ENCODE results near the gene EFHB. TPM values are rescaled to one million over a fixed set of nuclear protein-coding genes. Genes with fewer than 3 reads are reported as not detected.
A peak's percentile ranks its signal among the peaks of the same experiment; 100 is the strongest.

The EFHB gene
- polyA plus RNA-seq (2011; rRNA removed), result 1.9 and 2.1 TPM in 2 replicates
- polyA plus RNA-seq (2012; cell fraction: cytosol; rRNA removed), result 0.52 and 0.67 TPM in 2 replicates
- 0.29 and 0.92 TPM in 2 replicates for polyA plus RNA-seq (2012; cell fraction: nucleus; rRNA removed)
- polyA plus RNA-seq (2017; fragmentation: RNase III; extraction: RNeasy Plus Mini Kit Qiagen cat#74134 plus additional on column Dnase treatment), result 2.1 to 2.8 TPM (median 2.7 TPM) in 3 replicates
- polyA minus RNA-seq (2011; rRNA and poly(A)+ RNA removed), result 1.4 and 1.7 TPM in 2 replicates

- Histone ChIP-seq H3K4me1 (peaks cover 18% of the 10 kb centered on the region; the same call in 2 of the 3 replicates), H3K9me3 (no peaks in the 10 kb centered on the region), H3K4me3 (no peak within 1 kb of the TSS), H3K4me2 (peak within 1 kb of the TSS; percentile 50), H3K27ac (peak within 1 kb of the TSS in 1 of 2 experiments; percentile 40; a peak in 2 of 6 replicates)
- FAIRE-seq (no peak), ATAC-seq (peak; percentile 83 to 89), DNase-seq (ENCODE audit: low read depth in 1 of 2, low spot score in 1 of 2) (peak; percentile 47 to 75)
- no peak for TF ChIP-seq HES2 (IDR thresholded peaks at IDR 0.05)
- POLR2A ChIA-PET, result no interaction called here
- CTCF ChIA-PET, result interaction anchor here (1.0 kb wide), 1 partner anchor 48 kb away, joined by 3 read pairs; no protein-coding TSS in a partner anchor
- 27% methylated on average over 5 of the region's 5 CpGs for WGBS (ENCODE audit: missing lambda C conversion rate)
Measured at GRCh38 chr3:19934098-19934566, at the start of gene EFHB. TSS of gene EFHB (minus strand) at chr3:19934217. CDS start at chr3:19934018, 199 bp downstream.

DNA sequence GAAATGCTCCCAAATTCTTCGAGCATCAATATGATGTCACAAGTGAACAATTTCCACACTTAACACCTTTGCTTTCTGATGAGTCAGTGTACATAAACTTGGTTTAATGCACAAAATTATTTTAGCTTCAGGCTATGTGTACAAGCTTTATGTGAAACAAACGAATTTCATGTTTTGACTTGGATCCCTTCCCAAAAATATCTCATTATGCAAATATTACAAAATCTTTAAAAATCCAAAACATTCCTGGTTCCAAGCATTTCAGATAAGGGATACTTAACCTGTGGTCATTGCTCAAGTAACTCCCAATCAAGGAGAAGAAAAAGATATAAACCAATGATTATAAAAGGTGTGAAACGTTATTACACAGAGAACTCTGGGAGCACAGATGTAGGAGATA, 38.0 kb upstream of the EFHB start:
- ATAC-seq (peak in 1 of 2 experiments; percentile 47; a peak in 2 of 6 replicates), FAIRE-seq (peak; percentile 36), DNase-seq (ENCODE audit: low read depth in 1 of 2, low spot score in 1 of 2) (peak in 1 of 2 experiments; percentile 42)
- WGBS (ENCODE audit: missing lambda C conversion rate), result 11% methylated on average over 3 of the region's 3 CpGs
- H3K27ac ChIP-seq, result no peak overlapping the region; a peak in 1 of 6 replicates
- H3K4me1 ChIP-seq, result peaks cover 17% of the 10 kb centered on the region
- ChIA-PET CTCF (interaction anchor here (0.7 kb wide), 1 partner anchor 13 kb away, joined by 4 read pairs; no protein-coding TSS in a partner anchor), POLR2A (no interaction called here)
- no peaks in the 10 kb centered on the region for H3K9me3 ChIP-seq
- peak; percentile 60; the same call in 1 of the 2 replicates for TF ChIP-seq GATA3 (IDR thresholded peaks at IDR 0.05; ENCODE audit: borderline replicate concordance)
- peak; percentile 59 for TF ChIP-seq JUNB (IDR thresholded peaks at IDR 0.05)
- TF ChIP-seq JUN (IDR thresholded peaks at IDR 0.05), result peak in 1 of 2 experiments; percentile 20; a peak in 1 of 5 replicates
- TF ChIP-seq NPAS2 (CRISPR knock-in tag; IDR thresholded peaks at IDR 0.05; ENCODE audit: borderline replicate concordance), result no peak
- peak in 1 of 2 experiments; percentile 43; a peak in 1 of 4 replicates for TF ChIP-seq CEBPB (IDR thresholded peaks at IDR 0.05)
- no peak for TF ChIP-seq KDM1A (IDR thresholded peaks at IDR 0.05; ENCODE audit: low read depth)
- no peak for TF ChIP-seq FOSL2 (IDR thresholded peaks at IDR 0.05)
- peak; percentile 68 for TF ChIP-seq FOSL2 (CRISPR knock-in tag; IDR thresholded peaks at IDR 0.05)
- TF ChIP-seq PHF8 (IDR thresholded peaks at IDR 0.05; ENCODE audit: borderline replicate concordance, low read depth), result no peak
- H3K4me3 ChIP-seq, result no peak overlapping the region; the same call in 2 of the 3 replicates
- H3K4me2 ChIP-seq, result peak overlapping the region; percentile 49

GRCh38 chr3:19970327-19970726, 36.3 kb upstream of the EFHB start:
- CTCF ChIA-PET, result no interaction called here
- peaks cover 17% of the 10 kb centered on the region for H3K4me1 ChIP-seq
- no peak overlapping the region for H3K27ac ChIP-seq
- 89% methylated on average over 8 of the region's 8 CpGs for WGBS (ENCODE audit: missing lambda C conversion rate)
- FAIRE-seq (no peak), DNase-seq (ENCODE audit: low read depth in 1 of 2, low spot score in 1 of 2) (no peak), ATAC-seq (no peak)
- no peak overlapping the region for H3K4me2 ChIP-seq
- H3K9me3 ChIP-seq, result no peaks in the 10 kb centered on the region
- POLR2A ChIA-PET, result no interaction called here
- TF ChIP-seq MYC (IDR thresholded peaks at IDR 0.05; ENCODE audit: borderline replicate concordance, low read length) (no peak), SMC3 (IDR thresholded peaks at IDR 0.05) (no peak), RARB (CRISPR knock-in tag; IDR thresholded peaks at IDR 0.05) (no peak), USF2 (IDR thresholded peaks at IDR 0.05) (no peak), HOXB13 (CRISPR knock-in tag; IDR thresholded peaks at IDR 0.05; ENCODE audit: low read depth) (no peak), FOXS1 (CRISPR knock-in tag; IDR thresholded peaks at IDR 0.05) (no peak), CTCF (IDR thresholded peaks at IDR 0.05) (no peak), EHMT2 (IDR thresholded peaks at IDR 0.05; ENCODE audit: low read depth) (no peak), ZC3H11A (IDR thresholded peaks at IDR 0.05) (no peak), GATA3 (IDR thresholded peaks at IDR 0.05; ENCODE audit: borderline replicate concordance) (no peak), KDM5A (IDR thresholded peaks at IDR 0.05) (no peak), TFCP2L1 (CRISPR knock-in tag; IDR thresholded peaks at IDR 0.05) (no peak), CHD4 (IDR thresholded peaks at IDR 0.05; ENCODE audit: borderline replicate concordance) (no peak), JUNB (IDR thresholded peaks at IDR 0.05) (no peak)
- TF ChIP-seq, protein P1, sequence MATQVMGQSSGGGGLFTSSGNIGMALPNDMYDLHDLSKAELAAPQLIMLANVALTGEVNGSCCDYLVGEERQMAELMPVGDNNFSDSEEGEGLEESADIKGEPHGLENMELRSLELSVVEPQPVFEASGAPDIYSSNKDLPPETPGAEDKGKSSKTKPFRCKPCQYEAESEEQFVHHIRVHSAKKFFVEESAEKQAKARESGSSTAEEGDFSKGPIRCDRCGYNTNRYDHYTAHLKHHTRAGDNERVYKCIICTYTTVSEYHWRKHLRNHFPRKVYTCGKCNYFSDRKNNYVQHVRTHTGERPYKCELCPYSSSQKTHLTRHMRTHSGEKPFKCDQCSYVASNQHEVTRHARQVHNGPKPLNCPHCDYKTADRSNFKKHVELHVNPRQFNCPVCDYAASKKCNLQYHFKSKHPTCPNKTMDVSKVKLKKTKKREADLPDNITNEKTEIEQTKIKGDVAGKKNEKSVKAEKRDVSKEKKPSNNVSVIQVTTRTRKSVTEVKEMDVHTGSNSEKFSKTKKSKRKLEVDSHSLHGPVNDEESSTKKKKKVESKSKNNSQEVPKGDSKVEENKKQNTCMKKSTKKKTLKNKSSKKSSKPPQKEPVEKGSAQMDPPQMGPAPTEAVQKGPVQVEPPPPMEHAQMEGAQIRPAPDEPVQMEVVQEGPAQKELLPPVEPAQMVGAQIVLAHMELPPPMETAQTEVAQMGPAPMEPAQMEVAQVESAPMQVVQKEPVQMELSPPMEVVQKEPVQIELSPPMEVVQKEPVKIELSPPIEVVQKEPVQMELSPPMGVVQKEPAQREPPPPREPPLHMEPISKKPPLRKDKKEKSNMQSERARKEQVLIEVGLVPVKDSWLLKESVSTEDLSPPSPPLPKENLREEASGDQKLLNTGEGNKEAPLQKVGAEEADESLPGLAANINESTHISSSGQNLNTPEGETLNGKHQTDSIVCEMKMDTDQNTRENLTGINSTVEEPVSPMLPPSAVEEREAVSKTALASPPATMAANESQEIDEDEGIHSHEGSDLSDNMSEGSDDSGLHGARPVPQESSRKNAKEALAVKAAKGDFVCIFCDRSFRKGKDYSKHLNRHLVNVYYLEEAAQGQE (IDR thresholded peaks at IDR 0.05), result no peak
- TF ChIP-seq, protein P2, sequence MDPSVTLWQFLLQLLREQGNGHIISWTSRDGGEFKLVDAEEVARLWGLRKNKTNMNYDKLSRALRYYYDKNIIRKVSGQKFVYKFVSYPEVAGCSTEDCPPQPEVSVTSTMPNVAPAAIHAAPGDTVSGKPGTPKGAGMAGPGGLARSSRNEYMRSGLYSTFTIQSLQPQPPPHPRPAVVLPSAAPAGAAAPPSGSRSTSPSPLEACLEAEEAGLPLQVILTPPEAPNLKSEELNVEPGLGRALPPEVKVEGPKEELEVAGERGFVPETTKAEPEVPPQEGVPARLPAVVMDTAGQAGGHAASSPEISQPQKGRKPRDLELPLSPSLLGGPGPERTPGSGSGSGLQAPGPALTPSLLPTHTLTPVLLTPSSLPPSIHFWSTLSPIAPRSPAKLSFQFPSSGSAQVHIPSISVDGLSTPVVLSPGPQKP (IDR thresholded peaks at IDR 0.05; ENCODE audit: low read depth, low read length), result no peak
- TF ChIP-seq, protein P3, sequence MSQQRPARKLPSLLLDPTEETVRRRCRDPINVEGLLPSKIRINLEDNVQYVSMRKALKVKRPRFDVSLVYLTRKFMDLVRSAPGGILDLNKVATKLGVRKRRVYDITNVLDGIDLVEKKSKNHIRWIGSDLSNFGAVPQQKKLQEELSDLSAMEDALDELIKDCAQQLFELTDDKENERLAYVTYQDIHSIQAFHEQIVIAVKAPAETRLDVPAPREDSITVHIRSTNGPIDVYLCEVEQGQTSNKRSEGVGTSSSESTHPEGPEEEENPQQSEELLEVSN (IDR thresholded peaks at IDR 0.05; ENCODE audit: borderline replicate concordance, low read depth), result no peak
- no peak overlapping the region for H3K4me3 ChIP-seq
